ENCODE measurements around the gene ANKH.
"Not testable (repeated sequence)": the region's sequence is repeated elsewhere in the genome, so short reads cannot be mapped to it uniquely, and the experiment has no call there.

Gene ANKH

DNA sequence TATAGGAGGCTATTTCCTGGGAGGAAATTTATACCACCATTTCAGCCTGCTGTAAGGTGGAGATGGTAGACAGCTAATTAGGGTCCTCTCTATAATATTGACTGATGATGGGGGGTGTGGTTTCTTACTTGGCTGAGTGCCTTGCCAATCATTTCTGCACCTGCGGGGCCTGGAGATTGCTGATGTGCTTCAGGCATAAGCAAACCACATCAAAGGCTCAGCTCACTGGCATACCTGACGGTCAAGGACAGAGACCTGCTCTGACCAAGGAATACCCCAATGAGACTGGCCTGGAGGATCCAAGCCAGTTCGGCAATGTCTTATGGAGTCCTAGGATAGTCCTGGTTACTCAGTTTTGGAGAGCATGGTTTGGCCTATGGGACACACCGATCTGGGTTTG is 29.5 kb downstream of the ANKH start:
- no peak for DNase-seq (ENCODE audit: extremely low read depth, low read depth)
- no peak overlapping the region for H3K4me3 ChIP-seq (replicated peaks; ENCODE audit: low read depth, low read length)
- no peak for TF ChIP-seq CTCF (IDR thresholded peaks at IDR 0.05; ENCODE audit: low read depth, low read length, missing control alignments)

- DNase-seq (ENCODE audit: extremely low read depth, low read depth) = no peak
- no peak for TF ChIP-seq CTCF (IDR thresholded peaks at IDR 0.05; ENCODE audit: low read depth, low read length, missing control alignments)
- H3K4me3 ChIP-seq (replicated peaks; ENCODE audit: low read depth, low read length) = no peak overlapping the region
Observed at GRCh38 chr5:14840624-14841023, 31.0 kb downstream of the ANKH start.

- no peak for DNase-seq (ENCODE audit: extremely low read depth, low read depth)
- no peak overlapping the region for H3K4me3 ChIP-seq (replicated peaks; ENCODE audit: low read depth, low read length)
- TF ChIP-seq CTCF (IDR thresholded peaks at IDR 0.05; ENCODE audit: low read depth, low read length, missing control alignments) = no peak
Observed at GRCh38 chr5:14838396-14839319, 32.9 kb downstream of the ANKH start.

DNA sequence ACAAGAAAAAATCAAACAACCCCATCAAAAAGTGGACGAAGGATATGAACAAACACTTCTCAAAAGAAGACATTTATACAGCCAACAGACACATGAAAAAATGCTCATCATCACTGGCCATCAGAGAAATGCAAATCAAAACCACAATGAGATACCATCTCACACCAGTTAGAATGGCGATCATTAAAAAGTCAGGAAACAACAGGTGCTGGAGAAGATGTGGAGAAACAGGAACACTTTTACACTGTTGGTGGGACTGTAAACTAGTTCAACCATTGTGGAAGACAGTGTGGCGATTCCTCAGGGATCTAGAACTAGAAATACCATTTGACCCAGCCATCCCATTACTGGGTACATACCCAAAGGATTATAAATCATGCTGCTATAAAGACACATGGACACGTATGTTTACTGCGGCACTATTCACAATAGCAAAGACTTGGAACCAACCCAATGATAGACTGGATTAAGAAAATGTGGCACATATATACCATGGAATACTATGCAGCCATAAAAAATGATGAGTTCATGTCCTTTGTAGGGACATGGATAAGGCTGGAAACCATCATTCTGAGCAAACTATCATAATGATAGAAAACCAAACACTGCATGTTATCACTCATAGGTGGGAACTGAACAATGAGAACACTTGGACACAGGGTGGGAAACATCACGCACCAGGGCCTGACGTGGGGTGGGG is 34.0 kb downstream of the ANKH start:
- DNase-seq (ENCODE audit: extremely low read depth, low read depth); H3K4me3 ChIP-seq (replicated peaks; ENCODE audit: low read depth, low read length): not testable (repeated sequence)

DNA sequence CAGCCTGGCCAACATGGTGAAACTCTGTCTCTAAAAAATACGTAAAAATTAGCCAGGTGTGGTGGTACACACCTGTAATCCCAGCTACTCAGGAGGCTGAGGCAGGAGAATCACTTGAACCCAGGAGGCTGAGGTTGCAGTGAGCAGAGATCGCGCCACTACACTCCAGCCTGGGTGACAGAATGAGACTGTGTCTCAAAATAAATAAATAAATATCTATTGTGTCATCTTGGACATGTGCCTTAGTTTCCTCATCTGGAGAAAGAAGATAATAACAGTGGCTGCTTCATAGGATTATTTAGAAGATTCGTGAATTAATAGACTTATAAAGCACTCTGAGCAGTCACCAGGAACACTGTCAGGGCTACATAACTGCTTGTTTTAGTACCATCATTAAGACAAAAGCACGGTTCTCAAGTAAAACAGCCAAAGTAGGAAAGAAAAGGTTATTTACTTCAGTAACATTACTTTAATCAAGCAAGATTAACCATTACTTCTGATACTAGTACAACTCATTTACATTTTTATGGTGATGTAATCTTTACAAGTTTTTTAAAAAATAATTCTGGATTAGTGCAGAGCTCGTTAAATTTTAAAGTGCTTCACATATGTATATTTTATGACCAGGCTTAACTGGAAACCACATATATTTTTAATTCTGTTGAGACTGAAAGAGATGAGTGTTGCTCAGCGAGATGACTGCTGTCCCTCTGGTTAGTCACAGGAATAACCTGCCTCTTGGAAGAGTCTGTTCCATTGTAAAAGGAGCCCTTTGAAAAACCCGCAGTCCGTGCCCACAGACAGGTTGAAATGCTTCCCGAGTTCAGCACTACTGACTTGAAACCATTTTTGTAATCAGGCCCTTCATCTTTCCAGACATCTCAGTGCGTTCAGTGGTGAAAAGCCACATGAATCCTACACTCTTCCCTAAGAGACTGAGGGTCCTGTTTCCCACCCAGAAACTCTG is 36.7 kb downstream of the ANKH start:
- no peak for TF ChIP-seq CTCF (IDR thresholded peaks at IDR 0.05; ENCODE audit: low read depth, low read length, missing control alignments)
- no peak overlapping the region for H3K4me3 ChIP-seq (replicated peaks; ENCODE audit: low read depth, low read length)
- no peak for DNase-seq (ENCODE audit: extremely low read depth, low read depth)

DNA sequence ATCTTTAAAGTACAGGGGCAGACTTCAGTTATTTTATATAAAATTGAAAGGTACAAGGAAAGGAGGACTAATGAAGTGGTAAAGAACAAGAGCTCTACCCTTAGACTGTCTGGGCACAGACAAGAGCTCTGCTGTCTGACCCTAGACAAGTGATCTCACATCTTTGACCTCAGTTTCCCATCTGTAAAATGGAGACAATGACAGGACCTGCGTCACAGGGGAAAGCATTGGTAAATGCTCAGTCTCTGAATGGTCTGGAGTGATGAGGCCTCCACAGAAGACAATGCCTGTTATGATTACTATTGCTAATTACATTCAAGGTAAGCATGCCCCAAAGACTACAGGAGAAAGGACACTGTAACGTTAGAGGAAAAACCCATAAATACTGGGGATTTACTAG is 37.5 kb downstream of the ANKH start:
- no peak for TF ChIP-seq CTCF (IDR thresholded peaks at IDR 0.05; ENCODE audit: low read depth, low read length, missing control alignments)
- H3K4me3 ChIP-seq (replicated peaks; ENCODE audit: low read depth, low read length) = no peak overlapping the region
- DNase-seq (ENCODE audit: extremely low read depth, low read depth) = no peak

All from HFF-Myc (cell line).